ENCODE results near the gene ANKRD66. TPM values are rescaled to one million over a fixed set of nuclear protein-coding genes. Genes with fewer than 3 reads are reported as not detected.

ANKRD66 gene
- total and polyA plus RNA-seq, 2 of the 4 experiments (the other 2 are of a cell fraction) = not detected

DNA sequence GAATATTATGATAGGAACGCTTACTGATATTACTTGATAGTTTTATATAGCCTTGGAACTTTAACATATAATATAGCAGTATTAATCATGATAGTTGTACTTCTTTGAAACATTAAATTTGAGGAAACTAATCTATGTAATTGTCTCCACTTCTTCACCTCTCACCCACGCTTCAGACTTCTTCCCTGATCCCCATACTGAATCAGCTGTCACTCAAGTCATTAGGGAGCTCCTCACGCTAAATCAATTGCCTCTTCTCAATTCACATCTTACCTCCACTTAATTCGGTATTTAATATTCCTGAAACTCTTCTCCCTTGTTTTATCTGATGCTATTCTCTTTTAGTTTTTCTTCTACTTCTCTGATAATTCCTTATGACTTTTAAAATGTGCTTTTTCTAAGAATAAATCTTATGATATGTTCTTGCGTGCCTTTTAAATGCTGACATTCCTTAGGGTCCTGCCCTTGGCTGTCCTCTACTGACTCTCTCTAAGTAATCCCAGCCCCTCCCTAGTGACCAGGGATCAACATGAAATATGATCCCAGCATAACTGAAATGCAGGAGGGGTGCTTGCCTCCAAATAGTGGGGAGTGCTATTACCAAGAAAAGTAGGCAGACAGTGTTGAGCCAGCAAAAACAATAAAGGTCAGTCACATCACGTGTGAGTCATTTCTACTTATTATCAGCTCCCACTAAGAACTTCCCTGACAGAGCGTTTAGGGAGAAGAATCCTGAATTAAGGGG lies 9.9 kb downstream of the ANKRD66 start:
- Histone ChIP-seq H2AK5ac (ENCODE audit: low read depth, low read length) (no peak overlapping the region), H4K20me1 (ENCODE audit: insufficient read depth, low read length) (no peaks in the 10 kb centered on the region), H3K9ac (ENCODE audit: low read depth, low read length) (no peak overlapping the region), H3K4me1 (ENCODE audit: control insufficient read depth, insufficient read depth, low read length) (no peaks in the 10 kb centered on the region), H2BK15ac (ENCODE audit: low read depth, low read length) (no peak overlapping the region), H4K91ac (ENCODE audit: insufficient read depth, low read depth, low read length) (no peak overlapping the region), H3K79me1 (ENCODE audit: low read depth in 1 of 2, low read length in 2 of 2) (no peaks in the 10 kb centered on the region), H3K18ac (ENCODE audit: low read depth, low read length) (no peak overlapping the region), H3K9me1 (ENCODE audit: insufficient read depth, low read length) (no peaks in the 10 kb centered on the region), H3K14ac (replicated peaks; ENCODE audit: low read depth, low read length) (no peak overlapping the region), H2AK9ac (replicated peaks; ENCODE audit: low read depth, low read length, poor library complexity) (no peak overlapping the region), H3K4ac (ENCODE audit: low read depth, low read length) (no peak overlapping the region), H2AFZ (replicated peaks; ENCODE audit: low read length, poor library complexity) (no peak overlapping the region), H3K56ac (ENCODE audit: extremely low read depth, insufficient read depth, low read length) (no peak overlapping the region), H4K8ac (ENCODE audit: low read depth in 2 of 2, low read length in 2 of 2) (no peak overlapping the region), H2BK20ac (ENCODE audit: low read depth, low read length) (no peak overlapping the region), H3K36me3 (ENCODE audit: control insufficient read depth, insufficient read depth, low read length) (no peaks in the 10 kb centered on the region), H3K4me3 (ENCODE audit: insufficient read depth, low read depth, low read length) (no peak overlapping the region), H3K9me3 (ENCODE audit: control insufficient read depth, insufficient read depth, low read length) (no peaks in the 10 kb centered on the region), H3K4me2 (ENCODE audit: low read depth, low read length) (no peak overlapping the region), H2BK5ac (ENCODE audit: low read depth, low read length, poor library complexity, severe bottlenecking) (no peak overlapping the region), H3K27me3 (ENCODE audit: control insufficient read depth, insufficient read depth, low read length) (no peaks in the 10 kb centered on the region), H4K5ac (ENCODE audit: low read depth, low read length) (no peak overlapping the region), H3K27ac (ENCODE audit: insufficient read depth, low read length) (no peak overlapping the region), H2BK120ac (ENCODE audit: low read depth, low read length) (no peak overlapping the region), H3K23ac (ENCODE audit: low read depth, low read length) (no peak overlapping the region)
- DNase-seq (no peak), ATAC-seq (ENCODE audit: low read depth) (no peak)
- ChIA-PET CTCF (no interaction called here), POLR2A (ENCODE audit: unreplicated experiment) (no interaction called here)
- no TSS peak for BruUV-seq (replicated peaks)
- dilution Hi-C loops (cut with HindIII; ENCODE audit: low sequenced_read_pairs, unreplicated experiment) = no loop called here
- WGBS, 2 experiments (ENCODE audit: extremely low coverage in 2 of 2, insufficient read length in 1 of 2) = no CpG with 5 or more reads among the region's 7 CpGs
- TF ChIP-seq, protein P1, sequence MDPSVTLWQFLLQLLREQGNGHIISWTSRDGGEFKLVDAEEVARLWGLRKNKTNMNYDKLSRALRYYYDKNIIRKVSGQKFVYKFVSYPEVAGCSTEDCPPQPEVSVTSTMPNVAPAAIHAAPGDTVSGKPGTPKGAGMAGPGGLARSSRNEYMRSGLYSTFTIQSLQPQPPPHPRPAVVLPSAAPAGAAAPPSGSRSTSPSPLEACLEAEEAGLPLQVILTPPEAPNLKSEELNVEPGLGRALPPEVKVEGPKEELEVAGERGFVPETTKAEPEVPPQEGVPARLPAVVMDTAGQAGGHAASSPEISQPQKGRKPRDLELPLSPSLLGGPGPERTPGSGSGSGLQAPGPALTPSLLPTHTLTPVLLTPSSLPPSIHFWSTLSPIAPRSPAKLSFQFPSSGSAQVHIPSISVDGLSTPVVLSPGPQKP (IDR thresholded peaks at IDR 0.05; ENCODE audit: borderline replicate concordance, low read depth, low read length) = no peak
- TF ChIP-seq NFE2L2 (IDR thresholded peaks at IDR 0.05; ENCODE audit: low read depth, low read length) (no peak), BHLHE40 (IDR thresholded peaks at IDR 0.05; ENCODE audit: low read depth, low read length) (no peak)
- intact Hi-C loops (cut with micrococcal nuclease) = no loop called here
- in situ Hi-C loops (cut with MboI; ENCODE audit: low sequenced_read_pairs) = no loop called here
